Osteoblast (primary cell): ENCODE results near the gene PPA2. TPM values are rescaled to one million over a fixed set of nuclear protein-coding genes. Genes with fewer than 3 reads are reported as not detected.

Source experiments
- DNase-seq: peaks from one replicate; pipeline ENCODE4 v3.0.0; 2011; ENCODE audit warnings: low spot score, mixed read lengths; ENCODE audit not compliant: insufficient read length; ENCODE audit errors: missing footprints
- H2AFZ ChIP-seq: 2 replicates; pipeline ENCODE4 v1.6.0; 2011; ENCODE audit warnings: mild to moderate bottlenecking, low read length
- H3K27ac ChIP-seq: 2 replicates; pipeline ENCODE4 v1.5.1; 2011; ENCODE audit warnings: mild to moderate bottlenecking, low read depth, low read length, moderate library complexity
- H3K27me3 ChIP-seq: 2 replicates; pipeline ENCODE4 v1.6.0; 2012; ENCODE audit warnings: mild to moderate bottlenecking, control low read depth, inconsistent platforms, low read length, moderate library complexity; ENCODE audit not compliant: insufficient read depth
- H3K36me3 ChIP-seq: 2 replicates; pipeline ENCODE4 v1.5.1; 2011; ENCODE audit warnings: mild to moderate bottlenecking, low read length, control low read depth, moderate library complexity; ENCODE audit not compliant: insufficient read depth
- H3K4me1 ChIP-seq: 2 replicates; pipeline ENCODE4 v1.5.1; 2011; ENCODE audit warnings: mild to moderate bottlenecking, low read length, control low read depth, moderate library complexity; ENCODE audit not compliant: insufficient read depth
- H3K4me2 ChIP-seq: 2 replicates; pipeline ENCODE4 v1.6.0; 2011; ENCODE audit warnings: mild to moderate bottlenecking, low read length; ENCODE audit not compliant: insufficient read depth
- H3K4me3 ChIP-seq: fragments of 200-600 bp; sonication (generic); 3 replicates; pipeline ENCODE4 v1.5.1; 2012; ENCODE audit warnings: mild to moderate bottlenecking, low read length, inconsistent platforms; ENCODE audit not compliant: insufficient read depth
- H3K79me2 ChIP-seq: 2 replicates; pipeline ENCODE4 v1.6.0; 2012; ENCODE audit warnings: mild to moderate bottlenecking, low read length, control low read depth, inconsistent platforms; ENCODE audit not compliant: insufficient read depth
- H3K9me3 ChIP-seq: 2 replicates; pipeline ENCODE4 v1.5.1; 2011; ENCODE audit warnings: low read depth, low read length, control low read depth
- H4K20me1 ChIP-seq: 2 replicates; pipeline ENCODE4 v1.6.0; 2012; ENCODE audit warnings: mild to moderate bottlenecking, low read length, control low read depth; ENCODE audit not compliant: insufficient read depth
- CTCF ChIP-seq: IDR thresholded peaks from 2 replicates; pipeline ENCODE4 v1.5.1; 2011; ENCODE audit warnings: mild to moderate bottlenecking, low read depth, low read length, moderate library complexity; ENCODE audit errors: extremely low read depth
- total RNA-seq: library from RNA; depleted of rRNA; stranded (reverse); fragments of >200 nt; gene quantifications from 2 replicates; pipeline ENCODE4 v1.2.3, GENCODE V29; 2012

PPA2 gene
- total RNA-seq, 1 donor = 67.0 TPM

GRCh38 chr4:105345358-105345757, 128.5 kb downstream of the PPA2 start:
- H3K27ac ChIP-seq = no peak overlapping the region
- H3K4me2 ChIP-seq = no peak overlapping the region
- no peak for DNase-seq

GRCh38 chr4:105344141-105344540, 129.7 kb downstream of the PPA2 start:
- no peak overlapping the region for H3K27ac ChIP-seq
- no peaks in the 10 kb centered on the region for H3K9me3 ChIP-seq
- no peak for TF ChIP-seq CTCF
- DNase-seq = no peak
- no peak overlapping the region for H3K4me3 ChIP-seq
- no peaks in the 10 kb centered on the region for H3K4me1 ChIP-seq
- H2AFZ ChIP-seq = no peak overlapping the region
- no peak overlapping the region for H3K4me2 ChIP-seq
- no peaks in the 10 kb centered on the region for H4K20me1 ChIP-seq
- H3K79me2 ChIP-seq = no peaks in the 10 kb centered on the region
- no peaks in the 10 kb centered on the region for H3K27me3 ChIP-seq
- H3K36me3 ChIP-seq = no peaks in the 10 kb centered on the region

More at GRCh38 chr4:105345358-105345757, 128.5 kb downstream of the PPA2 start:
- no peaks in the 10 kb centered on the region for H3K27me3 ChIP-seq
- no peak overlapping the region for H2AFZ ChIP-seq
- H3K4me1 ChIP-seq = no peaks in the 10 kb centered on the region
- TF ChIP-seq CTCF = no peak
- no peak overlapping the region for H3K4me3 ChIP-seq
- no peaks in the 10 kb centered on the region for H4K20me1 ChIP-seq
- no peaks in the 10 kb centered on the region for H3K9me3 ChIP-seq
- no peaks in the 10 kb centered on the region for H3K79me2 ChIP-seq
- H3K36me3 ChIP-seq = no peaks in the 10 kb centered on the region

GRCh38 chr4:105343146-105343931, 130.5 kb downstream of the PPA2 start:
- H3K27ac ChIP-seq = no peak overlapping the region
- H3K4me3 ChIP-seq = peak overlapping the region; percentile 13
- H2AFZ ChIP-seq = peak overlapping the region; percentile 37
- H4K20me1 ChIP-seq = no peaks in the 10 kb centered on the region
- H3K36me3 ChIP-seq = no peaks in the 10 kb centered on the region
- H3K79me2 ChIP-seq = no peaks in the 10 kb centered on the region
- no peaks in the 10 kb centered on the region for H3K27me3 ChIP-seq
- H3K4me1 ChIP-seq = no peaks in the 10 kb centered on the region
- DNase-seq = no peak
- H3K4me2 ChIP-seq = peak overlapping the region; percentile 55
- no peaks in the 10 kb centered on the region for H3K9me3 ChIP-seq
- TF ChIP-seq CTCF = no peak

GRCh38 chr4:105329081-105329480, 144.8 kb downstream of the PPA2 start:
- no peaks in the 10 kb centered on the region for H4K20me1 ChIP-seq

More at GRCh38 chr4:105329081-105329480, 144.8 kb downstream of the PPA2 start:
- no peaks in the 10 kb centered on the region for H3K9me3 ChIP-seq
- no peak overlapping the region for H3K4me2 ChIP-seq
- H3K4me1 ChIP-seq = no peaks in the 10 kb centered on the region
- no peak overlapping the region for H2AFZ ChIP-seq
- no peak overlapping the region for H3K27ac ChIP-seq
- H3K4me3 ChIP-seq = no peak overlapping the region
- H3K27me3 ChIP-seq = no peaks in the 10 kb centered on the region
- TF ChIP-seq CTCF = no peak
- no peaks in the 10 kb centered on the region for H3K36me3 ChIP-seq
- H3K79me2 ChIP-seq = no peaks in the 10 kb centered on the region
- DNase-seq = no peak
